ENCODE results near the gene CTDSP2.
"Not testable (repeated sequence)": the region's sequence is repeated elsewhere in the genome, so short reads cannot be mapped to it uniquely, and the experiment has no call there.

CTDSP2 gene

GRCh38 chr12:57852620-57853500 lies 6.3 kb upstream of the CTDSP2 start:
- no peak for DNase-seq (ENCODE audit: low spot score)

GRCh38 chr12:57852200-57852599 lies 5.7 kb upstream of the CTDSP2 start:
- peak; percentile 49 for DNase-seq (ENCODE audit: low spot score)

- no peak for DNase-seq (ENCODE audit: low spot score)
These were observed 5.0 kb upstream of the CTDSP2 start for GRCh38 chr12:57851552-57851951.

- no peak for DNase-seq (ENCODE audit: low spot score)
These were observed 4.4 kb upstream of the CTDSP2 start for GRCh38 chr12:57850854-57851430.

- not testable (repeated sequence) for DNase-seq (ENCODE audit: low spot score)
These were observed 2.9 kb upstream of the CTDSP2 start for GRCh38 chr12:57849447-57849846.

- no peak for DNase-seq (ENCODE audit: low spot score)
These were observed 2.5 kb upstream of the CTDSP2 start for GRCh38 chr12:57849035-57849434.

- DNase-seq (ENCODE audit: low spot score), result no peak
These were observed 1.7 kb upstream of the CTDSP2 start for GRCh38 chr12:57848208-57848607.

GRCh38 chr12:57846285-57846576 lies 298 bp downstream of the CTDSP2 start:
- no peak for DNase-seq (ENCODE audit: low spot score)

GRCh38 chr12:57845478-57846284 lies 848 bp downstream of the CTDSP2 start:
- peak; percentile 88 for DNase-seq (ENCODE audit: low spot score)

GRCh38 chr12:57844709-57845477 lies 1.6 kb downstream of the CTDSP2 start:
- peak; percentile 62 for DNase-seq (ENCODE audit: low spot score)

- DNase-seq (ENCODE audit: low spot score), result no peak
These were observed 3.9 kb downstream of the CTDSP2 start for GRCh38 chr12:57842342-57843294.

GRCh38 chr12:57841445-57841844 lies 5.1 kb downstream of the CTDSP2 start:
- no peak for DNase-seq (ENCODE audit: low spot score)

GRCh38 chr12:57840726-57841125 lies 5.8 kb downstream of the CTDSP2 start:
- DNase-seq (ENCODE audit: low spot score), result no peak

GRCh38 chr12:57839996-57840395 lies 6.5 kb downstream of the CTDSP2 start:
- no peak for DNase-seq (ENCODE audit: low spot score)

- no peak for DNase-seq (ENCODE audit: low spot score)
These were observed 7.8 kb downstream of the CTDSP2 start for GRCh38 chr12:57838594-57839302.

GRCh38 chr12:57837864-57838562 lies 8.5 kb downstream of the CTDSP2 start:
- DNase-seq (ENCODE audit: low spot score), result no peak

- DNase-seq (ENCODE audit: low spot score), result peak; percentile 76
These were observed 9.8 kb downstream of the CTDSP2 start for GRCh38 chr12:57836442-57837375.

Measured in Ammon's horn (tissue), 1 donor.